Thyroid gland (tissue), 4 donors: ENCODE data around the gene GDPD1. TPM values are rescaled to one million over a fixed set of nuclear protein-coding genes. Genes with fewer than 3 reads are reported as not detected.

ENCODE experiments used
- DNase-seq, 2 donors: peaks; one replicate each; pipeline ENCODE4 v3.0.0-alpha.2; 2019
- H3K27ac ChIP-seq, 3 donors: fragments of 200-600 bp; sonication (generic); 1 replicate in 2 of 3; 2 replicates in 1 of 3; pipeline ENCODE4 v1.5.1; 2016 to 2019; ENCODE audit warnings: mild to moderate bottlenecking in 1 of 3, moderate library complexity in 1 of 3
- H3K27me3 ChIP-seq: fragments of 200-600 bp; sonication (generic); one replicate; pipeline ENCODE4 v1.5.1; 2019
- H3K36me3 ChIP-seq, 2 donors: fragments of 200-600 bp; sonication (generic); one replicate each; pipeline ENCODE4 v1.5.1; 2016 to 2019
- H3K4me1 ChIP-seq, 2 donors: fragments of 200-600 bp; sonication (generic); one replicate each; pipeline ENCODE4 v1.5.1; 2017 to 2019
- H3K4me3 ChIP-seq, 3 donors: fragments of 200-600 bp; sonication (generic); replicated peaks in 1 of 3; 1 replicate in 2 of 3; 2 replicates in 1 of 3; pipeline ENCODE4 v1.5.1; 2016; ENCODE audit warnings: mild to moderate bottlenecking in 1 of 3
- H3K9me3 ChIP-seq: fragments of 200-600 bp; sonication (generic); one replicate; pipeline ENCODE4 v1.5.1; 2017
- CTCF ChIP-seq, 6 experiments: fragments of 200-600 bp in 3 of 6; fragments of 450-650 bp in 3 of 6; sonication (generic) in 3 of 6; IDR thresholded peaks; one replicate each; pipeline ENCODE4 v1.5.1; 2016 to 2019; ENCODE audit warnings: antibody characterized with exemption in 6 of 6, mild to moderate bottlenecking in 2 of 6, inconsistent platforms in 1 of 6, moderate library complexity in 1 of 6
- POLR2A ChIP-seq, 2 donors: fragments of 450-650 bp; IDR thresholded peaks; one replicate each; pipeline ENCODE4 v1.6.1; 2017; ENCODE audit warnings: antibody characterized with exemption in 2 of 2, mild to moderate bottlenecking in 2 of 2, moderate library complexity in 1 of 2
- WGBS, 2 donors: methylation state at CpG; one replicate each; pipeline ENCODE4 v1.1.5; 2017; 5-methylcytosine and 5-hydroxymethylcytosine counted together
- intact Hi-C: fragments of 100-400 bp; cut with DNase I; formaldehyde crosslinking; loops from one replicate; pipeline ENCODE4 v1.15.1; 2023
- total RNA-seq, 4 donors: library from RNA; depleted of rRNA; stranded (reverse); fragments of >200 nt; gene quantifications; one replicate each; pipeline ENCODE4 v1.2.3, GENCODE V29; 2016

GDPD1 gene
- total RNA-seq, 4 donors from 2014 or later: 1.0 to 3.7 (median 3.5) TPM

DNA sequence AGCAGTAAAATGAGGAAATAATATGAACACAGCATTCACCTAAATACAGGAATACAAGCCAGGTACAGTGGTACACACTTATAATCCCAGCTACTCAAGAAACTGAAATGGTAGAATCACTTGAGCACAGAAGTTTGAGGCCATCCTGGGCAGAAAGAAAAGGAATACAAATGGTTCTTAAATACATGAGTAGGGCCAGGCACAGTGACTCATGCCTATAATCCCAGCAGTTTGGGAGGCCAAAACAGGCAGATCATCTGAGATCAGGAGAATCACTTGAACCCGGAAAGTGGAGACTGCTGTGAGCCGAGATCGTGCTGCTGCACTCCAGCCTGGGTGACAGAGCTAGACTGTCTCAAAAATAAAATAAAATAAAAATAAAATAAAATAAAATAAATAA, 33.5 kb upstream of the GDPD1 start:
- Histone ChIP-seq H3K27ac (no peak overlapping the region), H3K4me1 (no peaks in the 10 kb centered on the region), H3K4me3 (no peak overlapping the region), H3K36me3 (no peaks in the 10 kb centered on the region), H3K27me3 (no peaks in the 10 kb centered on the region), H3K9me3 (no peaks in the 10 kb centered on the region)
- 94 to 98% methylated on average over 3 of the region's 3 CpGs for WGBS, 2 donors
- DNase-seq: no peak
- intact Hi-C loops: no loop called here
- TF ChIP-seq CTCF (IDR thresholded peaks at IDR 0.05) (no peak), POLR2A (IDR thresholded peaks at IDR 0.05) (no peak)

GRCh38 chr17:59190806-59191205, 29.5 kb upstream of the GDPD1 start:
- H3K36me3 ChIP-seq: no peaks in the 10 kb centered on the region
- intact Hi-C loops: no loop called here
- DNase-seq: no peak
- H3K4me1 ChIP-seq: no peaks in the 10 kb centered on the region
- 83 to 92% methylated on average over 2 of the region's 2 CpGs for WGBS, 2 donors
- H3K27ac ChIP-seq: no peak overlapping the region
- H3K4me3 ChIP-seq: no peak overlapping the region
- TF ChIP-seq CTCF (IDR thresholded peaks at IDR 0.05): no peak
- no peak for TF ChIP-seq POLR2A (IDR thresholded peaks at IDR 0.05)
- no peaks in the 10 kb centered on the region for H3K9me3 ChIP-seq
- no peaks in the 10 kb centered on the region for H3K27me3 ChIP-seq

GRCh38 chr17:59193336-59193862, 26.9 kb upstream of the GDPD1 start:
- Histone ChIP-seq H3K9me3 (no peaks in the 10 kb centered on the region), H3K27ac (no peak overlapping the region), H3K4me1 (no peaks in the 10 kb centered on the region), H3K27me3 (no peaks in the 10 kb centered on the region), H3K4me3 (no peak overlapping the region), H3K36me3 (no peaks in the 10 kb centered on the region)
- intact Hi-C loops: no loop called here
- DNase-seq: no peak
- TF ChIP-seq CTCF (IDR thresholded peaks at IDR 0.05) (no peak), POLR2A (IDR thresholded peaks at IDR 0.05) (no peak)
- 92 to 98% methylated on average over 3 of the region's 3 CpGs for WGBS, 2 donors

GRCh38 chr17:59199398-59199797, 20.9 kb upstream of the GDPD1 start:
- H3K27ac ChIP-seq: no peak overlapping the region
- no peaks in the 10 kb centered on the region for H3K9me3 ChIP-seq
- 91 to 95% methylated on average over 4 of the region's 4 CpGs for WGBS, 2 donors
- H3K27me3 ChIP-seq: no peaks in the 10 kb centered on the region
- H3K4me1 ChIP-seq: no peaks in the 10 kb centered on the region
- TF ChIP-seq POLR2A (IDR thresholded peaks at IDR 0.05): no peak
- no peak for TF ChIP-seq CTCF (IDR thresholded peaks at IDR 0.05)
- intact Hi-C loops: no loop called here
- no peak overlapping the region for H3K4me3 ChIP-seq
- no peak for DNase-seq
- H3K36me3 ChIP-seq: no peaks in the 10 kb centered on the region

DNA sequence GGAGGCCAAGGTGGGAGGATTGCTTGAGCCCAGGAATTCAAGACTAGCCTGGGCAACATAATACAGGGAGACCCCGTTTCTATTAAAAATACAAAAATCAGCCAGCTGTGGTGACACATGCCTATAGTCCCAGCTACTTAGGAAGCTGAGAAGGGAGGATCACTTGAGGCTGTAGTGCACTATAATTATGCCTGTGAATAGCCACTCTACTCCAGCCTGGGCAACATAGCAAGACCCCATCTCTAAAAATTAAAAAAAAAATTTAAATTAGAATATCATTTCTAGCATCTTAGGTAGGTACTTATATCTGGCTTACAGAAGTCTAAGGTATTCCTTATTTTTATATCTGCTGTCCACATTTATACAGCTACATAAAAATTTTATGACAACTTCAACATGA, 18.0 kb upstream of the GDPD1 start:
- no peak overlapping the region for H3K4me3 ChIP-seq
- intact Hi-C loops: no loop called here

More for the DNA sequence above, 18.0 kb upstream of the GDPD1 start:
- no peak for DNase-seq
- Histone ChIP-seq H3K4me1 (no peaks in the 10 kb centered on the region), H3K9me3 (no peaks in the 10 kb centered on the region), H3K27ac (no peak overlapping the region), H3K27me3 (no peaks in the 10 kb centered on the region), H3K36me3 (no peaks in the 10 kb centered on the region)
- TF ChIP-seq POLR2A (IDR thresholded peaks at IDR 0.05) (no peak), CTCF (IDR thresholded peaks at IDR 0.05) (no peak)
- WGBS, 2 donors: 91 to 92% methylated on average over 1 of the region's 1 CpG
